Upper lobe of left lung (tissue), 6 donors: ENCODE measurements around the gene DNLZ. TPM values are rescaled to one million over a fixed set of nuclear protein-coding genes. Genes with fewer than 3 reads are reported as not detected.
A peak's percentile ranks its signal among the peaks of the same experiment; 100 is the strongest.

Experiments used
- ATAC-seq, 2 donors: fragments of 200-7000 bp; cut with Tn5 transposase; one replicate each; pipeline ENCODE4 v1.9.1; 2022; ENCODE audit warnings: mild to moderate bottlenecking in 2 of 2, moderate library complexity in 2 of 2; ENCODE audit not compliant: low FRiP score in 2 of 2
- DNase-seq, 2 donors: peaks; one replicate each; pipeline ENCODE4 v3.0.0-alpha.2; 2019 to 2020
- H3K27ac ChIP-seq, 4 donors: fragments of 200-600 bp; sonication (generic); one replicate each; pipeline ENCODE4 v1.5.1; 2016 to 2019
- H3K27me3 ChIP-seq, 4 donors: fragments of 200-600 bp; sonication (generic); one replicate each; pipeline ENCODE4 v1.5.1; 2017 to 2019
- H3K36me3 ChIP-seq, 4 donors: fragments of 200-600 bp; sonication (generic); one replicate each; pipeline ENCODE4 v1.5.1; 2016 to 2019
- H3K4me1 ChIP-seq, 4 donors: fragments of 200-600 bp; sonication (generic); one replicate each; pipeline ENCODE4 v1.5.1; 2018 to 2019
- H3K4me3 ChIP-seq, 4 donors: fragments of 200-600 bp; sonication (generic); one replicate each; pipeline ENCODE4 v1.5.1; 2017 to 2019; ENCODE audit warnings: mild to moderate bottlenecking in 2 of 4, moderate library complexity in 1 of 4
- H3K9me3 ChIP-seq, 4 donors: fragments of 200-600 bp; sonication (generic); one replicate each; pipeline ENCODE4 v1.5.1; 2018 to 2019
- EP300 ChIP-seq, 4 donors: sonication (generic); formaldehyde crosslinking; IDR thresholded peaks; one replicate each; pipeline ENCODE4 v1.5.1; 2017; ENCODE audit warnings: antibody characterized with exemption in 4 of 4, control low read depth in 2 of 4
- POLR2A ChIP-seq, 4 donors: fragments of 450-650 bp; IDR thresholded peaks; one replicate each; pipeline ENCODE4 v1.5.1; 2016 to 2017; ENCODE audit warnings: antibody characterized with exemption in 4 of 4, mild to moderate bottlenecking in 2 of 4
- POLR2AphosphoS5 ChIP-seq, 2 donors: sonication (generic); formaldehyde crosslinking; IDR thresholded peaks; one replicate each; pipeline ENCODE4 v1.5.1; 2017; ENCODE audit warnings: antibody characterized with exemption in 2 of 2
- WGBS, 2 donors: methylation state at CpG; one replicate each; pipeline ENCODE4 v1.1.5; 2017 to 2018; 5-methylcytosine and 5-hydroxymethylcytosine counted together
- total RNA-seq, 6 donors: library from RNA; depleted of rRNA in 4 of 6; stranded (reverse); fragments of >200 nt in 4 of 6; gene quantifications; one replicate each; pipeline versions ENCODE4 v1.1.0 to v1.2.1, GENCODE V29; 2016 to 2021
- TF ChIP-seq, protein P1 (sequence below), 6 experiments: fragments of 450-650 bp in 4 of 6; fragments of 200-600 bp in 2 of 6; sonication (generic) in 2 of 6; IDR thresholded peaks; one replicate each; pipeline ENCODE4 v1.5.1; 2016 to 2019; ENCODE audit warnings: antibody characterized with exemption in 6 of 6
- donor health status: DM: no; HTN: no; CAD: no; lungs with moderate emphysema.
- donor health status: DM: no; HTN: yes; CAD: no; lungs with severe emphysema.

Gene DNLZ
- total RNA-seq, 6 donors from 2014 or later, result 5.2 to 35.9 (median 19.4) TPM

DNA sequence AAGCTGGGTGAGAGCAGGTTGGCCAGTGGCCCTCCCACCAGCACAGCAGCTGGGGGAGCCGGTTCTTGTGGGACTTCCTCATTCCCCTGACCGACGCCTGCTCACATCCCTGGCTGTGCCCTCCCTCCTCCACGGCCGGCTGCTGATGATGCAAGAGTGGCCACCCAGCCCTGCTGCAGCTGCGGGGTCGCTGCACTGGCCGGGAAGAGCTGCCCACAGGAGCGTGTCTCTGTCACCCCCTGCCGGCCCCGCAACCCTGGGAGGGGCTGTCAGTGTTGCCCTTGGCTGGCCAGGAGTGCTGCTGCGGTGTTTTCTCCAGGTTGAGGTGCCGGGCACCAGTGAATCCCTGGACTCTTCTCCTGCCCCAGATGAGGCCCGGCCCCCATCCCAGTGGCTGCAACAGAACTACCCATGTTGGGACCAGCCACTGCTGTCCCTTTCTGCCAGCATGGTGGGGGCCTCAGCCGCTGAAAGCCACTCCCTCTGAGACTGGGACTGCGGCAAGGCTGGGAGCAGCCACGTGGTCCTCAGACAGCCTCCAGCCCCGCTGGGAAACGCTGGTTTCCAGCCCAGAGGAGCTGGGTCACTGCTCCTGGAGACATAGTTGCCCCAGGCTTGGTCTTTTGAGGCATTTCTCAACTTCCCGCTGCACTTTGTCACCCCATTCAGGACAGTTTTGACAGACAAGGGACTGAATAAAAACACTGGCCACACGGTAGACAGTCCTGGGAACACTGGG lies 9.2 kb upstream of the DNLZ start:
- peak overlapping the region; percentile 1 to 76 (median 64) for H3K27ac ChIP-seq
- H3K36me3 ChIP-seq, result peaks cover 0 to 7% (median 0%) of the 10 kb centered on the region in 4 donors
- TF ChIP-seq, protein P1, sequence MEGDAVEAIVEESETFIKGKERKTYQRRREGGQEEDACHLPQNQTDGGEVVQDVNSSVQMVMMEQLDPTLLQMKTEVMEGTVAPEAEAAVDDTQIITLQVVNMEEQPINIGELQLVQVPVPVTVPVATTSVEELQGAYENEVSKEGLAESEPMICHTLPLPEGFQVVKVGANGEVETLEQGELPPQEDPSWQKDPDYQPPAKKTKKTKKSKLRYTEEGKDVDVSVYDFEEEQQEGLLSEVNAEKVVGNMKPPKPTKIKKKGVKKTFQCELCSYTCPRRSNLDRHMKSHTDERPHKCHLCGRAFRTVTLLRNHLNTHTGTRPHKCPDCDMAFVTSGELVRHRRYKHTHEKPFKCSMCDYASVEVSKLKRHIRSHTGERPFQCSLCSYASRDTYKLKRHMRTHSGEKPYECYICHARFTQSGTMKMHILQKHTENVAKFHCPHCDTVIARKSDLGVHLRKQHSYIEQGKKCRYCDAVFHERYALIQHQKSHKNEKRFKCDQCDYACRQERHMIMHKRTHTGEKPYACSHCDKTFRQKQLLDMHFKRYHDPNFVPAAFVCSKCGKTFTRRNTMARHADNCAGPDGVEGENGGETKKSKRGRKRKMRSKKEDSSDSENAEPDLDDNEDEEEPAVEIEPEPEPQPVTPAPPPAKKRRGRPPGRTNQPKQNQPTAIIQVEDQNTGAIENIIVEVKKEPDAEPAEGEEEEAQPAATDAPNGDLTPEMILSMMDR (IDR thresholded peaks at IDR 0.05), result peak in 1 of 6 experiments; percentile 17
- no peak for TF ChIP-seq POLR2A (IDR thresholded peaks at IDR 0.05)
- WGBS, 2 donors, result 16 to 20% methylated on average over 12 to 19 of the region's 21 CpGs
- ATAC-seq, result peak; percentile 79 to 86
- H3K27me3 ChIP-seq, result no peaks in the 10 kb centered on the region
- peak overlapping the region in 3 of 4 donors; percentile 25 to 47 (median 35) for H3K4me3 ChIP-seq
- DNase-seq, result peak; percentile 87 to 88
- peaks cover 10 to 19% (median 14%) of the 10 kb centered on the region in 4 donors for H3K4me1 ChIP-seq
- no peaks in the 10 kb centered on the region for H3K9me3 ChIP-seq

GRCh38 chr9:136372006-136372405 lies 8.5 kb upstream of the DNLZ start:
- 94 to 95% methylated on average over 7 to 14 of the region's 21 CpGs for WGBS, 2 donors
- Histone ChIP-seq H3K4me3 (no peak overlapping the region), H3K9me3 (no peaks in the 10 kb centered on the region), H3K4me1 (peaks cover 10 to 19% (median 14%) of the 10 kb centered on the region in 4 donors), H3K27ac (peak overlapping the region in 2 of 4 donors; percentile 66 to 76), H3K36me3 (peaks cover 0 to 7% (median 0%) of the 10 kb centered on the region in 4 donors), H3K27me3 (no peaks in the 10 kb centered on the region)
- ATAC-seq (no peak), DNase-seq (peak in 1 of 2 donors; percentile 50)
- TF ChIP-seq POLR2A (IDR thresholded peaks at IDR 0.05) (no peak), EP300 (IDR thresholded peaks at IDR 0.05) (no peak), POLR2AphosphoS5 (IDR thresholded peaks at IDR 0.05) (no peak)
- TF ChIP-seq, protein P1 (IDR thresholded peaks at IDR 0.05), result no peak

GRCh38 chr9:136371533-136371880 lies 8.0 kb upstream of the DNLZ start:
- H3K9me3 ChIP-seq, result no peaks in the 10 kb centered on the region
- H3K27me3 ChIP-seq, result no peaks in the 10 kb centered on the region
- no peak overlapping the region for H3K27ac ChIP-seq
- H3K4me1 ChIP-seq, result peaks cover 10 to 19% (median 14%) of the 10 kb centered on the region in 4 donors
- TF ChIP-seq POLR2A (IDR thresholded peaks at IDR 0.05) (no peak), POLR2AphosphoS5 (IDR thresholded peaks at IDR 0.05) (no peak)
- TF ChIP-seq, protein P1 (IDR thresholded peaks at IDR 0.05), result no peak
- DNase-seq (no peak), ATAC-seq (no peak)
- peaks cover 0 to 7% (median 0%) of the 10 kb centered on the region in 4 donors for H3K36me3 ChIP-seq
- no peak overlapping the region for H3K4me3 ChIP-seq
- 92% methylated on average over 6 of the region's 13 CpGs; no CpG with 5 or more reads in 1 of the 2 donors for WGBS, 2 donors

- H3K27me3 ChIP-seq, result no peaks in the 10 kb centered on the region
- WGBS, 2 donors, result 95 to 96% methylated on average over 10 to 49 of the region's 54 CpGs
- H3K4me1 ChIP-seq, result peaks cover 10 to 19% (median 14%) of the 10 kb centered on the region in 4 donors
- H3K27ac ChIP-seq, result no peak overlapping the region
- no peak for ATAC-seq
- H3K36me3 ChIP-seq, result peaks cover 0 to 7% (median 0%) of the 10 kb centered on the region in 4 donors
- H3K4me3 ChIP-seq, result no peak overlapping the region
- peak in 1 of 2 donors; percentile 81 for DNase-seq
- TF ChIP-seq POLR2A (IDR thresholded peaks at IDR 0.05) (no peak), EP300 (IDR thresholded peaks at IDR 0.05) (no peak), POLR2AphosphoS5 (IDR thresholded peaks at IDR 0.05) (no peak)
- H3K9me3 ChIP-seq, result no peaks in the 10 kb centered on the region
These were observed 7.4 kb upstream of the DNLZ start for GRCh38 chr9:136370687-136371532.

- Histone ChIP-seq H3K36me3 (peaks cover 0 to 7% (median 0%) of the 10 kb centered on the region in 4 donors), H3K9me3 (no peaks in the 10 kb centered on the region), H3K4me3 (no peak overlapping the region), H3K4me1 (peaks cover 10 to 22% (median 18%) of the 10 kb centered on the region in 4 donors), H3K27ac (no peak overlapping the region), H3K27me3 (no peaks in the 10 kb centered on the region)
- TF ChIP-seq POLR2A (IDR thresholded peaks at IDR 0.05) (no peak), POLR2AphosphoS5 (IDR thresholded peaks at IDR 0.05) (no peak), EP300 (IDR thresholded peaks at IDR 0.05) (no peak)
- TF ChIP-seq, protein P1 (IDR thresholded peaks at IDR 0.05), result no peak
- WGBS, 2 donors, result 95 to 100% methylated on average over 2 to 19 of the region's 19 CpGs
- ATAC-seq (no peak), DNase-seq (peak in 1 of 2 donors; percentile 82)
These were observed 6.5 kb upstream of the DNLZ start for GRCh38 chr9:136370037-136370436.
